GM19240 (cell line): ENCODE data around the gene ZNF74.

ENCODE experiments used
- DNase-seq: peaks from one replicate; pipeline ENCODE4 v3.0.0; 2011; ENCODE audit warnings: low spot score; ENCODE audit not compliant: insufficient read length

ZNF74 gene

GRCh38 chr22:20420157-20420842 is 26.3 kb downstream of the ZNF74 start:
- no peak for DNase-seq

GRCh38 chr22:20421507-20421874 is 27.5 kb downstream of the ZNF74 start:
- DNase-seq = no peak

- no peak for DNase-seq
Measured at GRCh38 chr22:20422271-20423007, 28.5 kb downstream of the ZNF74 start.

GRCh38 chr22:20423008-20423905 is 29.3 kb downstream of the ZNF74 start:
- no peak for DNase-seq

- no peak for DNase-seq
Measured at GRCh38 chr22:20423906-20424551, 30.1 kb downstream of the ZNF74 start.

GRCh38 chr22:20424568-20424931 is 30.6 kb downstream of the ZNF74 start:
- DNase-seq = no peak

- no peak for DNase-seq
Measured at GRCh38 chr22:20424932-20425565, 31.1 kb downstream of the ZNF74 start.

- DNase-seq = no peak
Measured at GRCh38 chr22:20425566-20426258, 31.8 kb downstream of the ZNF74 start.

GRCh38 chr22:20426259-20426615 is 32.3 kb downstream of the ZNF74 start:
- no peak for DNase-seq

- no peak for DNase-seq
Measured at GRCh38 chr22:20427104-20427944, 33.4 kb downstream of the ZNF74 start.

- DNase-seq = no peak
Measured at GRCh38 chr22:20427945-20428417, 34.0 kb downstream of the ZNF74 start.

GRCh38 chr22:20428496-20429253 is 34.7 kb downstream of the ZNF74 start:
- no peak for DNase-seq

GRCh38 chr22:20429254-20430100 is 35.5 kb downstream of the ZNF74 start:
- DNase-seq = peak; percentile 85

- no peak for DNase-seq
Measured at GRCh38 chr22:20430101-20430719, 36.3 kb downstream of the ZNF74 start.

GRCh38 chr22:20430720-20431510 is 37.0 kb downstream of the ZNF74 start:
- DNase-seq = no peak

- DNase-seq = no peak
Measured at GRCh38 chr22:20431511-20432192, 37.7 kb downstream of the ZNF74 start.
